K562 (cell line): ENCODE data around the gene CTSW. TPM values are rescaled to one million over a fixed set of nuclear protein-coding genes. Genes with fewer than 3 reads are reported as not detected.

Experiments
- BDP1 ChIP-seq: IDR thresholded peaks from 3 replicates; pipeline ENCODE4 v1.6.1; 2011; ENCODE audit not compliant: insufficient read length, insufficient read depth
- BRD9 ChIP-seq: fragments of 450-650 bp; IDR thresholded peaks from 2 replicates; pipeline ENCODE4 v1.6.1; 2018; ENCODE audit warnings: low read depth; ENCODE audit not compliant: partially characterized antibody
- BRF1 ChIP-seq: IDR thresholded peaks from 3 replicates; pipeline ENCODE4 v1.6.1; 2011; ENCODE audit warnings: borderline replicate concordance, mild to moderate bottlenecking; ENCODE audit not compliant: insufficient read length; ENCODE audit errors: extremely low read depth
- COPS2 ChIP-seq: fragments of 450-650 bp; conservative IDR thresholded peaks from 2 replicates; pipeline ENCODE4 v1.6.1; 2016; ENCODE audit warnings: mild to moderate bottlenecking, moderate library complexity
- FUS ChIP-seq: fragments of 200-400 bp; formaldehyde crosslinking; optimal IDR thresholded peaks from 2 replicates; pipeline ENCODE3; 2017; ENCODE audit warnings: low read depth, low read length
- NFIC ChIP-seq: fragments of 450-650 bp; IDR thresholded peaks from 2 replicates; pipeline ENCODE4 v1.6.1; 2017; ENCODE audit warnings: mild to moderate bottlenecking, inconsistent platforms
- OTX1 ChIP-seq: fragments of 450-650 bp; formaldehyde crosslinking; IDR thresholded peaks from 2 replicates; pipeline ENCODE4 v1.4.0; 2022; ENCODE audit warnings: mild to moderate bottlenecking
- PHB2 ChIP-seq: fragments of 450-650 bp; IDR thresholded peaks from 2 replicates; pipeline ENCODE4 v1.6.1; 2017; ENCODE audit warnings: low read depth
- POLR2B ChIP-seq: fragments of 450-650 bp; IDR thresholded peaks from 2 replicates; pipeline ENCODE4 v1.6.1; 2018; ENCODE audit warnings: low read depth; ENCODE audit not compliant: partially characterized antibody
- PPARD ChIP-seq: fragments of 250-450 bp; sonication (Bioruptor Pico); IDR thresholded peaks from 2 replicates; pipeline ENCODE4 v1.8.0; 2022; ENCODE audit warnings: inconsistent platforms, mild to moderate bottlenecking, moderate library complexity
- RBM39 ChIP-seq: fragments of 200-400 bp; formaldehyde crosslinking; optimal IDR thresholded peaks from 2 replicates; pipeline ENCODE3; 2018; ENCODE audit warnings: low read depth, low read length
- TAF1 ChIP-seq: IDR thresholded peaks from 2 replicates; pipeline ENCODE4 v1.6.1; 2011; ENCODE audit warnings: mild to moderate bottlenecking, low read length, moderate library complexity; ENCODE audit not compliant: insufficient read depth, control insufficient read depth, severe bottlenecking; ENCODE audit errors: extremely low read depth
- TCF3 ChIP-seq: sonication (generic); formaldehyde crosslinking; IDR thresholded peaks from 2 replicates; pipeline ENCODE4 v1.4.0; 2020; ENCODE audit warnings: mild to moderate bottlenecking, missing genetic modification reagents
- ZNF165 ChIP-seq: fragments of 250-450 bp; sonication (Bioruptor Pico); IDR thresholded peaks from 2 replicates; pipeline ENCODE4 v1.4.0; 2020; ENCODE audit warnings: borderline replicate concordance
- ZNF76 ChIP-seq: fragments of 250-450 bp; sonication (Bioruptor Pico); IDR thresholded peaks from 2 replicates; pipeline ENCODE4 v1.4.0; 2020; ENCODE audit warnings: mild to moderate bottlenecking, moderate library complexity, borderline replicate concordance
- ZZZ3 ChIP-seq: fragments of 450-650 bp; IDR thresholded peaks from 2 replicates; pipeline ENCODE4 v1.6.1; 2016; ENCODE audit warnings: antibody characterized with exemption, mild to moderate bottlenecking, moderate library complexity
- polyA plus RNA-seq, 8 experiments: library from polyadenylated mRNA; depleted of rRNA in 4 of 8; stranded (reverse) in 5 of 8; unstranded in 3 of 8; fragments of >200 nt; fragmentation: Nextera tagmentation in 2 of 8; fragmentation: Illumina TruSeq in 1 of 8; extraction: Ambion mirVana in 2 of 8; extraction: Trizol in 1 of 8; gene quantifications; 2 replicates each; pipeline versions ENCODE4 v1.2.1 to v1.2.3, GENCODE V29; 2011 to 2014; ENCODE audit warnings: inconsistent platforms in 1 of 8, missing spikeins in 1 of 8
- total RNA-seq, 7 experiments: library from RNA; depleted of rRNA in 6 of 7; stranded (reverse); fragments of >200 nt in 6 of 7; fragmentation: Illumina TruSeq in 2 of 7; extraction: Trizol in 2 of 7; gene quantifications; 2 replicates each; pipeline versions ENCODE4 v1.2.1 to v1.2.3, GENCODE V29; 2011 to 2021; ENCODE audit warnings: low replicate concordance in 1 of 7
- TF ChIP-seq, protein P1 (sequence below): fragments of 450-650 bp; IDR thresholded peaks from 2 replicates; pipeline ENCODE4 v1.6.1; 2016; ENCODE audit warnings: low read depth, mild to moderate bottlenecking, moderate library complexity
- TF ChIP-seq, protein P2 (sequence below): conservative IDR thresholded peaks from 2 replicates; pipeline ENCODE4 v1.6.1; 2011; ENCODE audit warnings: low read depth, mild to moderate bottlenecking, low read length; ENCODE audit not compliant: control insufficient read depth
- TF ChIP-seq, protein P3 (sequence below): fragments of 450-650 bp; IDR thresholded peaks from 2 replicates; pipeline ENCODE4 v1.6.1; 2017; ENCODE audit warnings: mild to moderate bottlenecking, moderate library complexity
- TF ChIP-seq, protein P4 (sequence below): sonication (generic); formaldehyde crosslinking; IDR thresholded peaks from 2 replicates; pipeline ENCODE4 v1.8.1; 2023; ENCODE audit warnings: missing genetic modification reagents, mild to moderate bottlenecking, borderline replicate concordance

The CTSW gene
- total and polyA plus RNA-seq, 9 of the 15 experiments (the other 6 are each of a cell fraction or from before 2014, with no cell fraction given): 0.04 TPM; not detected in 8

DNA sequence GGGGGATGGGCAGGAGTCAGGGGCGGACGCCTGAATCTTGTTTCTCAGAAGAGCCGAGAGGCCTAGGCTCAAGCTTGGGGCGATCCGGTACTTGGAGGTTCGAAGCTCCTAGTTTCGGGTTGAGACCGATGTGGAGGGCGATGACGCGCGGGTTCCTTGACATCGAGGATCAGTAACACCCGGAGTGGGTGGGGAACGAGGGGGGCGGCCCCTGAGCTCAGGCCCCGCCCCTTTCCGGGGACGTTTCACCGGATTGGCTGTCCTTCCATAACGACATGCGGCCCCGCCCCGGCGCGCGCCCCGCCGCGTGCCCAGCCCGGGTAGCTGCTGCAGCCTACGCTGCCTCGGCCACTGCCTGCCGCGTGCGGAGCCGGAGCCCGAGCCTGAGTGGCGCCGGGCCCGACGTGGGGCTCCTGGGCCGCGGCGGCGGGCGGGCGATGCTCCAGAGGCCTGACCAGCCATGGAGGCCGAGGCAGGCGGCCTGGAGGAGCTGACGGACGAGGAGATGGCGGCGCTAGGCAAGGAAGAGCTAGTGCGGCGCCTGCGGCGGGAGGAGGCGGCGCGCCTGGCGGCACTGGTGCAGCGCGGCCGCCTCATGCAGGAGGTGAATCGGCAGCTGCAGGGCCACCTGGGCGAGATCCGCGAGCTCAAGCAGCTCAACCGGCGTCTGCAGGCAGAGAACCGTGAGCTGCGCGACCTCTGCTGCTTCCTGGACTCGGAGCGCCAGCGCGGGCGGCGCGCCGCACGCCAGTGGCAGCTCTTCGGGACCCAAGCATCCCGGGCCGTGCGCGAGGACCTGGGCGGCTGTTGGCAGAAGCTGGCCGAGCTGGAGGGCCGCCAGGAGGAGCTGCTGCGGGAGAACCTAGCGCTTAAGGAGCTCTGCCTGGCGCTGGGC is 10.9 kb downstream of the CTSW start, which contains the start of gene CCDC85B (continued):
- TF ChIP-seq PHB2: no peak
- TF ChIP-seq, protein P1, sequence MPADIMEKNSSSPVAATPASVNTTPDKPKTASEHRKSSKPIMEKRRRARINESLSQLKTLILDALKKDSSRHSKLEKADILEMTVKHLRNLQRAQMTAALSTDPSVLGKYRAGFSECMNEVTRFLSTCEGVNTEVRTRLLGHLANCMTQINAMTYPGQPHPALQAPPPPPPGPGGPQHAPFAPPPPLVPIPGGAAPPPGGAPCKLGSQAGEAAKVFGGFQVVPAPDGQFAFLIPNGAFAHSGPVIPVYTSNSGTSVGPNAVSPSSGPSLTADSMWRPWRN: peak; percentile 95
- no peak for TF ChIP-seq OTX1 (CRISPR knock-in tag)
- no peak for TF ChIP-seq BDP1
- 0 out of 2 replicates have a peak, but pooled peaks have one; percentile 57 for TF ChIP-seq ZNF165 (CRISPR knock-in tag)
- no peak; the same call in 1 of the 2 replicates for TF ChIP-seq TCF3
- no peak for TF ChIP-seq BRD9
- peak; percentile 8 for TF ChIP-seq POLR2B
- no peak for TF ChIP-seq ZZZ3
- peak; percentile 85 for TF ChIP-seq FUS
- peak; percentile 22; the same call in 1 of the 2 replicates for TF ChIP-seq NFIC
- TF ChIP-seq TAF1: peak; percentile 90
- TF ChIP-seq COPS2: no peak
- TF ChIP-seq PPARD (CRISPR knock-in tag): no peak
- peak; percentile 84; the same call in 1 of the 2 replicates for TF ChIP-seq ZNF76 (CRISPR knock-in tag)
- TF ChIP-seq RBM39: no peak
- TF ChIP-seq BRF1: no peak
- TF ChIP-seq, protein P2, sequence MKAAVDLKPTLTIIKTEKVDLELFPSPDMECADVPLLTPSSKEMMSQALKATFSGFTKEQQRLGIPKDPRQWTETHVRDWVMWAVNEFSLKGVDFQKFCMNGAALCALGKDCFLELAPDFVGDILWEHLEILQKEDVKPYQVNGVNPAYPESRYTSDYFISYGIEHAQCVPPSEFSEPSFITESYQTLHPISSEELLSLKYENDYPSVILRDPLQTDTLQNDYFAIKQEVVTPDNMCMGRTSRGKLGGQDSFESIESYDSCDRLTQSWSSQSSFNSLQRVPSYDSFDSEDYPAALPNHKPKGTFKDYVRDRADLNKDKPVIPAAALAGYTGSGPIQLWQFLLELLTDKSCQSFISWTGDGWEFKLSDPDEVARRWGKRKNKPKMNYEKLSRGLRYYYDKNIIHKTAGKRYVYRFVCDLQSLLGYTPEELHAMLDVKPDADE: peak; percentile 38; the same call in 1 of the 2 replicates
- TF ChIP-seq, protein P3, sequence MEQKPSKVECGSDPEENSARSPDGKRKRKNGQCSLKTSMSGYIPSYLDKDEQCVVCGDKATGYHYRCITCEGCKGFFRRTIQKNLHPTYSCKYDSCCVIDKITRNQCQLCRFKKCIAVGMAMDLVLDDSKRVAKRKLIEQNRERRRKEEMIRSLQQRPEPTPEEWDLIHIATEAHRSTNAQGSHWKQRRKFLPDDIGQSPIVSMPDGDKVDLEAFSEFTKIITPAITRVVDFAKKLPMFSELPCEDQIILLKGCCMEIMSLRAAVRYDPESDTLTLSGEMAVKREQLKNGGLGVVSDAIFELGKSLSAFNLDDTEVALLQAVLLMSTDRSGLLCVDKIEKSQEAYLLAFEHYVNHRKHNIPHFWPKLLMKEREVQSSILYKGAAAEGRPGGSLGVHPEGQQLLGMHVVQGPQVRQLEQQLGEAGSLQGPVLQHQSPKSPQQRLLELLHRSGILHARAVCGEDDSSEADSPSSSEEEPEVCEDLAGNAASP: no peak
- TF ChIP-seq, protein P4, sequence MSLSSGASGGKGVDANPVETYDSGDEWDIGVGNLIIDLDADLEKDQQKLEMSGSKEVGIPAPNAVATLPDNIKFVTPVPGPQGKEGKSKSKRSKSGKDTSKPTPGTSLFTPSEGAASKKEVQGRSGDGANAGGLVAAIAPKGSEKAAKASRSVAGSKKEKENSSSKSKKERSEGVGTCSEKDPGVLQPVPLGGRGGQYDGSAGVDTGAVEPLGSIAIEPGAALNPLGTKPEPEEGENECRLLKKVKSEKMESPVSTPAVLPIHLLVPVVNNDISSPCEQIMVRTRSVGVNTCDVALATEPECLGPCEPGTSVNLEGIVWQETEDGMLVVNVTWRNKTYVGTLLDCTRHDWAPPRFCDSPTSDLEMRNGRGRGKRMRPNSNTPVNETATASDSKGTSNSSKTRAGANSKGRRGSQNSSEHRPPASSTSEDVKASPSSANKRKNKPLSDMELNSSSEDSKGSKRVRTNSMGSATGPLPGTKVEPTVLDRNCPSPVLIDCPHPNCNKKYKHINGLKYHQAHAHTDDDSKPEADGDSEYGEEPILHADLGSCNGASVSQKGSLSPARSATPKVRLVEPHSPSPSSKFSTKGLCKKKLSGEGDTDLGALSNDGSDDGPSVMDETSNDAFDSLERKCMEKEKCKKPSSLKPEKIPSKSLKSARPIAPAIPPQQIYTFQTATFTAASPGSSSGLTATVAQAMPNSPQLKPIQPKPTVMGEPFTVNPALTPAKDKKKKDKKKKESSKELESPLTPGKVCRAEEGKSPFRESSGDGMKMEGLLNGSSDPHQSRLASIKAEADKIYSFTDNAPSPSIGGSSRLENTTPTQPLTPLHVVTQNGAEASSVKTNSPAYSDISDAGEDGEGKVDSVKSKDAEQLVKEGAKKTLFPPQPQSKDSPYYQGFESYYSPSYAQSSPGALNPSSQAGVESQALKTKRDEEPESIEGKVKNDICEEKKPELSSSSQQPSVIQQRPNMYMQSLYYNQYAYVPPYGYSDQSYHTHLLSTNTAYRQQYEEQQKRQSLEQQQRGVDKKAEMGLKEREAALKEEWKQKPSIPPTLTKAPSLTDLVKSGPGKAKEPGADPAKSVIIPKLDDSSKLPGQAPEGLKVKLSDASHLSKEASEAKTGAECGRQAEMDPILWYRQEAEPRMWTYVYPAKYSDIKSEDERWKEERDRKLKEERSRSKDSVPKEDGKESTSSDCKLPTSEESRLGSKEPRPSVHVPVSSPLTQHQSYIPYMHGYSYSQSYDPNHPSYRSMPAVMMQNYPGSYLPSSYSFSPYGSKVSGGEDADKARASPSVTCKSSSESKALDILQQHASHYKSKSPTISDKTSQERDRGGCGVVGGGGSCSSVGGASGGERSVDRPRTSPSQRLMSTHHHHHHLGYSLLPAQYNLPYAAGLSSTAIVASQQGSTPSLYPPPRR (CRISPR knock-in tag): peak; percentile 76; the same call in 1 of the 2 replicates
